ENCODE data around the gene MYOZ3. TPM values are rescaled to one million over a fixed set of nuclear protein-coding genes. Genes with fewer than 3 reads are reported as not detected.
A peak's percentile ranks its signal among the peaks of the same experiment; 100 is the strongest.

Gene MYOZ3
- total RNA-seq, 1 donor from 2014 or later: 4.6 TPM

GRCh38 chr5:150700246-150700593, 39.2 kb downstream of the MYOZ3 start:
- Histone ChIP-seq H3K36me3 (ENCODE audit: control insufficient read depth, insufficient read depth, low read length) (no peaks in the 10 kb centered on the region), H3K27me3 (ENCODE audit: control insufficient read depth, insufficient read depth, low read length) (no peaks in the 10 kb centered on the region), H3K4me3 (ENCODE audit: low read depth, low read length) (peak overlapping the region; percentile 55)
- DNase-seq (ENCODE audit: low read depth): no peak
- TF ChIP-seq, protein P1, sequence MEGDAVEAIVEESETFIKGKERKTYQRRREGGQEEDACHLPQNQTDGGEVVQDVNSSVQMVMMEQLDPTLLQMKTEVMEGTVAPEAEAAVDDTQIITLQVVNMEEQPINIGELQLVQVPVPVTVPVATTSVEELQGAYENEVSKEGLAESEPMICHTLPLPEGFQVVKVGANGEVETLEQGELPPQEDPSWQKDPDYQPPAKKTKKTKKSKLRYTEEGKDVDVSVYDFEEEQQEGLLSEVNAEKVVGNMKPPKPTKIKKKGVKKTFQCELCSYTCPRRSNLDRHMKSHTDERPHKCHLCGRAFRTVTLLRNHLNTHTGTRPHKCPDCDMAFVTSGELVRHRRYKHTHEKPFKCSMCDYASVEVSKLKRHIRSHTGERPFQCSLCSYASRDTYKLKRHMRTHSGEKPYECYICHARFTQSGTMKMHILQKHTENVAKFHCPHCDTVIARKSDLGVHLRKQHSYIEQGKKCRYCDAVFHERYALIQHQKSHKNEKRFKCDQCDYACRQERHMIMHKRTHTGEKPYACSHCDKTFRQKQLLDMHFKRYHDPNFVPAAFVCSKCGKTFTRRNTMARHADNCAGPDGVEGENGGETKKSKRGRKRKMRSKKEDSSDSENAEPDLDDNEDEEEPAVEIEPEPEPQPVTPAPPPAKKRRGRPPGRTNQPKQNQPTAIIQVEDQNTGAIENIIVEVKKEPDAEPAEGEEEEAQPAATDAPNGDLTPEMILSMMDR (IDR thresholded peaks at IDR 0.05; ENCODE audit: insufficient read depth, low read length, poor library complexity, severe bottlenecking): no peak

DNA sequence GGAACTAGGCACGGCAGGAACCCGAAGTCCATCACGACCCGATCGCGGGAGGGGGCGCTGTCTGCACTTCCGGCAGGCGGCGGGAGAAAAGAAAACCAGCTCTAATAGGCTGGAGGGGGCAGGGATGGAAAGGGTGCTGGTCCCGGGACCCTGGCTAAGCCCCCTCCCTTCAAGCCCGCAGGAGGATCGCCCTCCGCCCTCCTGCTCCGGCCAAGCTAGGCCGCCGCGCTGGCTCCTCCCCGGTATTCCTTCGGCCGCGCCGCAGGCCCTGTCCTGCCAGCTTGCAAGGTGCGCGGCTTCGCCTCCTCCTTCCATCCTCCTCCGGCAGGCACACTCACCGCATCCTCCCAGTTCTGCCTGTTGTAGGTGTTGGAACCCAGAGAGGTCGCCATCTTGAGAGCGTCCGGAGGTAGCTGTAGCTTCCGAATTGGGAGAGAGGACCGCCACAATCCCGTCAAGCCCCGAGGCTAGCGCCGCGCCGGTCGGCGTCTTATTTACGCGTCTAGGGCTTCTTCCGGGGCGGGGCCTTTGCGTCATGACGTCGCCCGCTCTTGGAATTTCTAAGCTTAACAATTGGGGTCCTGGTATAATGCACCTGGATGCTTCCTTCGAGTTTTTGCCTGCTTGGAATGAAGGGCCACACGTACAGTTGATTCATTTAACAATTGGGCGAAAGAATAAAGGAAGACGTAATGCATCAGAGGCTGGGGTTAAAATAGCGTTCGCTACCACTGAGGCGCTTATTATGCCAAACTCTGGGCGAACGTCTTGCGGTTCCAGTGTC, 39.7 kb downstream of the MYOZ3 start, which contains the start of gene RBM22:
Gene RBM22 (minus strand): TSS at position 469 of the 784 bp plus-strand sequence. CDS start 77 bp downstream, at position 392.
- peak; percentile 58 for DNase-seq (ENCODE audit: low read depth)
- no peaks in the 10 kb centered on the region for H3K36me3 ChIP-seq (ENCODE audit: control insufficient read depth, insufficient read depth, low read length)
- peak within 1 kb of the TSS; percentile 55 for H3K4me3 ChIP-seq (ENCODE audit: low read depth, low read length)
- no peaks in the 10 kb centered on the region for H3K27me3 ChIP-seq (ENCODE audit: control insufficient read depth, insufficient read depth, low read length)
- TF ChIP-seq, protein P1 (IDR thresholded peaks at IDR 0.05; ENCODE audit: insufficient read depth, low read length, poor library complexity, severe bottlenecking): peak; percentile 77

DNA sequence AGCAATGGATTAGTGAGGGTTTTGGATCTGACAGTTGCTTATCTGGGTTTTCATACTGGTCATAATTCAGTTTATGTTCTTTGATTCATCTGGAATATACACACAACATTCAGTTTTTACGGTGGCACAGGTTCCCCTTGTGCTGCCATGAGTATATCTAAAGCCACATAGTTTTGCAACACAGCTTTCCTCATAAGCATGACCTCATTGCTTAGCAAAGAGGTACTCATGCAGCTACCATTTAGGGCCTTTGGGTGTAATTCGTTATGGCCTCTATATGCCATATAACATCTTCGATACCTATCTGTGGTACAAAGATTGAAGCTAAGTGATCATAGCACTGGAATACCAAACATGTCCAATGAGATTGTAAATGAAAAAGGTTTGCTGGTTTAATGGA, 42.7 kb downstream of the MYOZ3 start:
- TF ChIP-seq, protein P1 (IDR thresholded peaks at IDR 0.05; ENCODE audit: insufficient read depth, low read length, poor library complexity, severe bottlenecking): no peak
- Histone ChIP-seq H3K4me3 (ENCODE audit: low read depth, low read length) (no peak overlapping the region), H3K27me3 (ENCODE audit: control insufficient read depth, insufficient read depth, low read length) (no peaks in the 10 kb centered on the region), H3K36me3 (ENCODE audit: control insufficient read depth, insufficient read depth, low read length) (no peaks in the 10 kb centered on the region)
- DNase-seq (ENCODE audit: low read depth): no peak

DNA sequence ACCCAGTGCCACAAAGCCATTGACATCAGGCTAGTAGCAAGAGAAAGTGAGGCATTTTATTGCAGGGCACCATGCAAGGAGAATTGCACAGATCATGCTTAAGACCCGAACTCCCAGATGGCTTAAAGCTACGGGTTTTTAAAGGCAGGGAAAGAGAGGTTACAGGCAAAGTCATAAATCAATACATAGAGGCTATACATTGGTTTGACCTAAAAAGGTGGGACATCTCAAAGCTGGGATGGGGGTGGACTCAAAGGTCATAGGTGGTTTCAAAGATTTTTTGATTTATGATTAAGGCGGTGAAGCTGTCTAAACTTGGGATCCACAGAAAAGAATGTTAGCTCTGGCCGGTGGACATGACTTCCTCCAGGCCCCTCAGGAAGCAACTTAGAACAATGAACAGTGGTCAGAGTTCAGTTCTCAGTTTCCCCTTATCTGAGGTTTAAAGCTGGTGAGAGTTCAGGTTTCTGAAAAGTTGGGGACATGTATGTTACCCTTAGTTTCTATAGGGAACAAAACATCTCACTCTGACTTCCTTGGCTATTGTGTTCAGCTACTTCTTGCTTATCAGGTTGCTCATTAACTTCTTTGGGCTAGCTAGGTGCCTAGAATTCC, 45.8 kb downstream of the MYOZ3 start:
- DNase-seq (ENCODE audit: low read depth): no peak
- no peaks in the 10 kb centered on the region for H3K27me3 ChIP-seq (ENCODE audit: control insufficient read depth, insufficient read depth, low read length)
- TF ChIP-seq, protein P1 (IDR thresholded peaks at IDR 0.05; ENCODE audit: insufficient read depth, low read length, poor library complexity, severe bottlenecking): no peak
- H3K36me3 ChIP-seq (ENCODE audit: control insufficient read depth, insufficient read depth, low read length): no peaks in the 10 kb centered on the region
- H3K4me3 ChIP-seq (ENCODE audit: low read depth, low read length): no peak overlapping the region

- TF ChIP-seq, protein P1 (IDR thresholded peaks at IDR 0.05; ENCODE audit: insufficient read depth, low read length, poor library complexity, severe bottlenecking): peak; percentile 16
- H3K27me3 ChIP-seq (ENCODE audit: control insufficient read depth, insufficient read depth, low read length): no peaks in the 10 kb centered on the region
- H3K4me3 ChIP-seq (ENCODE audit: low read depth, low read length): no peak overlapping the region
- DNase-seq (ENCODE audit: low read depth): no peak
- H3K36me3 ChIP-seq (ENCODE audit: control insufficient read depth, insufficient read depth, low read length): peaks cover 2% of the 10 kb centered on the region
These were observed 49.1 kb downstream of the MYOZ3 start for GRCh38 chr5:150710165-150710564.

All from kidney epithelial cell (primary cell).